Measurements from ENCODE around the gene FOXJ2.
"Not testable (repeated sequence)": the region's sequence is repeated elsewhere in the genome, so short reads cannot be mapped to it uniquely, and the experiment has no call there.

Gene FOXJ2

GRCh38 chr12:8032242-8033152 is at the start of gene FOXJ2:
FOXJ2 (plus strand) TSS chr12:8032716; CDS start chr12:8039833, 7,117 bp downstream.
- no peak for DNase-seq

DNA sequence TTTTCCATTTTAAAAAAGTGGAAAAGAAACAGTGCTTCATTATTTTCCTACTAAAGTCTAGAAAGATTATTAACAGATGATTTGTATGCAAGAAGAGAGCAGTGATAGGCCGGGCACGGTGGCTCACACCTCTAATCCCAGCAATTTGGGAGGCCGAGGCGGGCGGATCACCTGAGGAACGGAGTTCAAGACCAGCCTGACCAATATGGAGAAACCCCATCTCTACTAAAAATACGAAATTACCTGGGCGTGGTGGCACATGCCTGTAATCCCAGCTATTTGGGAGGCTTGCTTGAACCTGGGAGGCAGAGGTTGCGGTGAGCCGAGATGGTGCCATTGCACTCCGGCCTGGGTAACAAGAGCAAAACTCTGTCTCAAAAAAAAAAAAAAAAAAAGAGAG is 49.5 kb upstream of the FOXJ2 start:
- DNase-seq: not testable (repeated sequence)

- DNase-seq: not testable (repeated sequence)
Observed at GRCh38 chr12:7983460-7983859, 49.1 kb upstream of the FOXJ2 start.

DNA sequence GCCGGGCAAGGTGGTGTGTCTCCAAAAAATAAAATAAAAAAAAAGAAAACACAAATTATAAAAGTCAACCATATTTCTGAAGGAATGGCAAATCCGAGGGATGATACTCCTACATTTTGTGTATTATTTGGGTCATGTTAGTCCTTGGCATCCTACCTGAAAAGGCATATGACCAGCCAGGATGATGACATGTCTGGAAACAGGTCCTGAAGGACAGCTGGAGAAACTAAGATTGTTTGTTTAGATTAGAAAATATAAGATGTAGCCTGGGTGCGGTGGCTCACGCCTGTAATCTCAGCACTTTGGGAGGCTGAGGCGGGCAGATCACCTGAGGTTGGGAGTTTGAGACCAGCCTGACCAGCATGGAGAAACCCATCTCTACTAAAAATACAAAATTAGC is 47.6 kb upstream of the FOXJ2 start:
- DNase-seq: no peak

DNA sequence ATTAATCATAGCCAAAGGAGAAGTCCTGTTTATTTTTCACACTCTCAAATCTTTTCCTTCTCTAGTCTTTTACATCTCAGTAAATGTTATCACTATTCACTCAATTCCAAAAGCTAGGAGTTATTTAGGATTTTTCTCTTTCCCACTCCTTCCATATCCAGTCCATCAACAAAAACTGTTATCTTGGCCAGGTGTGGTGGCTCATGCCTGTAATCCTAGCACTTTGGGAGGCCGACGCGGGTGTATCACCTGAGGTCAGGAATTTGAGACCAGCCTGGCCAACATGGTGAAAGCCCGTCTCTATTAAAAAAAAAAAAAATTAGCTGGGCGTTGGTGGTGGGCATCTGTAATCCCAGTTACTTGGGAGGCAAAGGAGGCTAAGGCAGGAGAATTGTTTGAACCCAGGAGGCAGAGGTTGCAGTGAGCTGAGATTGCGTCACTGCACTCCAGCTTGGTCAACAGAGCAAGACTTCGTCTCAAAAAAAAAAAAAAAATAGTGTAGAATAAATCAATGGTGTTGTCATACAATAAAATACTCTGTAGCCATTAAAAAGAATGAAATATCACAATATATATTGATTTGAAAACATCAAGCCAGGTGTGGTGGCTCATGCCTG is 46.6 kb upstream of the FOXJ2 start:
- no peak for DNase-seq

DNA sequence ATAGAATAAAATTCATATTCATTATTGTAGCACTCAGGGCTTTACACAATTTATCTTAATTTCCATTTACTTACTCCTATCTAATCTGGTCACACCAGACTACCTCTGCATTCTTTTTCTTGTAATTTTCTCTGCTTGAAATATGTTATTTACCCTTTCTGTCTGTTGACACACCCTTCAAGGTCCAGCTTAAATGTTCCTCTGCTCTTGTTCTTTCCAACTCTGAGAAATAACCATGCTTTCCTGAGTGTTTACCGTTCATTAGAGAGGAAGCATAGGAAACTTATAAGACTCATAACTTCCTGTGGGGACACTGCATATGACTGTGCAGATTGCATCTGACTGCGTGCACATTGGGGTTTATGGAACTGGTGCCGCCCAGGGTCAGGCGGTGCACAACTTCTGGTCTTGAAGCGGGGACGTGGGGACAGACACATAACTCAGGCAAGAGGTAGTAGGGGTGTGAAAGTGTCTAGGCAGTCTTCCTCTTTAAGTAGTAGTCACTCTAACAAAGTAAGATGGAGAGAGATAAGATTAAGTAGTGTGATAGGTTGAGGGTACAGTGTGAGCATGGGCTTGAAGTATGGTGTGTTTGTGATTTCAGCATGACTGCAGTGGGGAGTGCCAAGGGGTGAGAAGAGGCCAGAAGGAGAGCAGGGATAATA is 42.6 kb upstream of the FOXJ2 start:
- DNase-seq: no peak

DNA sequence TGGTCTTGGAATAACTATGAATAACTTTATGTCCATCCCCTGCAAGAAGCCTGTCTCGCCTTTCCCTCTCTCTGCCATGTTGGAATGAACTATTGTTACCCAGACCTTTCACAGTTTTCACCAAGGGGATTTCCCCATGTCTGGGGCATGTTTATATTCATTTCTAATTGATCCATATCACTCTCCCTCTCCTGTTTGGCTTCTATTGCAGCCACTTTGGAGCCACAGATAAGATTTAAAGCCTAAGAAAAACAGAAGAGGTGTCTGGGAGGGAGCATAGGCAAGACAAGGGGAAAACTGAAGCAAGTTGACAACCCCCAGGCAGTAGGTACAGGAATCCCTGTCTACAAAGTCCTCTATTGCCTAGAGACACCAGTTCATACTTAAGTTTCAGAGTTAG is 41.0 kb upstream of the FOXJ2 start:
- no peak for DNase-seq

DNA sequence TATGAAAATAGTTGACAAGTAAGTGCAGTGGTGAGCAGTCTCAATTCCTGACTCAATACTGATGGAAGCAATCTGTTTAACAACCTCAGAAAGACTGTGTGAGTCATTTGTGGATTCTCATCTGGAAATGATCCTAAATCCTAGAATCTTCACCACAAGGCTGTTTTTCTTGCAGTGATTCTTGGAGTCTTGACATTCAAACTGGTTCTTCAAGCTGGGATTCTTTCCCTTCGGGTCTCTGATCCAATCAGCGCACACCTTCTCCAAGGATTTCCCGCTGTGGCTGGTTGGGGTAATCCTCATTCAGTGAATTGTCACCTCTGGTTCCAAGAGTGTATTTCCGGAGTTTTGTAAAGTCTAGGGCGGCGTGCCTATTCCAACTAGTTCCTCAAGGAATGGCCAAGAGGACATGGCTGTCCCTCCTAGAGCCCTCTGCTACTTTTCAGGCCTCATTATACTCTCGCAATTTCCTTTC is 37.7 kb upstream of the FOXJ2 start:
- no peak for DNase-seq

DNA sequence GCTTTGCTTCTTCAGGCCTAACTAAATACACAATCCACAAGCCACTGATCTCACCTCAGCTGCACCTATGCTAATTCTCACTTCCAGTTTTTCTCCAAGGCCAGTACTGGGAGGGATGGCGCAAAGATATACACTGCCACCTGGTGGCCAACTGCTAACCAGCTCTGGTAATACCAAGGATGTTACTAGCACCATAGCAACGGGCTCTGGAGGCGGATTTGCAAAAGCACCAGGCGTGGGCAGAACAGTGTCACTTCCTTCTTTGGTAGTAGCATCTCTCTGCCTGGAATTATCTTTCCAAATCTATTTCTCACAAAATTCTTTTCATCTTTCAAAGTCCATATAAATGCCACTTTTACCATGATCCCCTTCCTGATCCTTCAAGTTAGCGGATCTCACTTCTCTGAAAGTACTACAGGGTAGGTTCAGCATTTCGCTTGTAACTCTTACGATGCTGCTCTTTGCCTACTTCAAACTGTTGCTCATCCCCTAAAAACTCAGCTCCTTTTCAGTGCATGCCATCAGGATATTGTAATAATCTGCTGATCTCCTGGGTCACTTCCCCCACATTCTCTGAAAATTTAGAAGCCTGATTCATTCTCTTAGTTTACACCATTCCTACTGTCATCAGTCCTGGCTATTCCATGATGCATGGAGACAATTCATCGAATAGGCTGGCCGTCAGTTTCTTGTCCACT is 37.1 kb upstream of the FOXJ2 start:
- DNase-seq: peak; percentile 23

DNA sequence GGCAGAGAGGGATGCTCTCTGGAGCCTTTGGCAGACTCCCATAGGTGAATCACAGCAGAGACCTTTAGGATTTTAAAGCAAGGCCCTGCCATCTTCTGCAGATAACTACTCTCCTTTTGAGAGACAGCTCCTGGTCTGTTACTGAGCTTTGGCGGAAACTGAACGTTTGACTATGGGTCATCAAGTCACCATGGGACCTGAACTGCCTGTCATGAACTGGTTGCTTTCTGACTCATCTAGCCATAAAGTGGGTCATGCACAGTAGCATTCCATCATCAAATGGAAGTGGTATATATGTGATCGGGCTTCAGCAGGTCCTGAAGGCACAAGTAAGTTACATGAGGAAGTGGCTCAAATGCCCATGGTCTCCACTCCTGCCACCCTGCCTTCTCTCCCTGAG is 31.7 kb upstream of the FOXJ2 start:
- not testable (repeated sequence) for DNase-seq

GRCh38 chr12:8001496-8001895 is 31.0 kb upstream of the FOXJ2 start:
- not testable (repeated sequence) for DNase-seq

- DNase-seq: not testable (repeated sequence)
Observed at GRCh38 chr12:8004897-8005296, 27.6 kb upstream of the FOXJ2 start.

GRCh38 chr12:8011331-8011730 is 21.2 kb upstream of the FOXJ2 start:
- DNase-seq: no peak

- no peak for DNase-seq
Observed at GRCh38 chr12:8012651-8013309, 19.7 kb upstream of the FOXJ2 start.

DNA sequence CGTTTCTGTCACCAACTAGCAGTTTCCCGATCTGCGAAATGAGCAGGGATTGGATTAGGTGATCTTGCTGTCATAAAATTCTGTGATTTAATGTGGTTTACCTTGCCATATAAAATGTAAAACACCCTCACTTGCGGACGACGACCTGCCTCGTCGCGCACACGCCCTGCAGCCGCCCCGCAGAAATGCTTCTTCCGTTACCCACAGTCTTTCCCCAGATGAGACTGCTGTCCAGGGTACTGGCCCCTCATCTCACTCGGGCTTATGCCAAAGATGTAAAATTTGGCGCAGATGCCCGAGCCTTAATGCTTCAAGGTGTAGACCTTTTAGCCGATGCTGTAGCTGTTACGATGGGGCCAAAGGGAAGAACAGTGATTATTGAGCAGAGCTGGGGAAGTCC is 17.7 kb upstream of the FOXJ2 start:
- DNase-seq: no peak

DNA sequence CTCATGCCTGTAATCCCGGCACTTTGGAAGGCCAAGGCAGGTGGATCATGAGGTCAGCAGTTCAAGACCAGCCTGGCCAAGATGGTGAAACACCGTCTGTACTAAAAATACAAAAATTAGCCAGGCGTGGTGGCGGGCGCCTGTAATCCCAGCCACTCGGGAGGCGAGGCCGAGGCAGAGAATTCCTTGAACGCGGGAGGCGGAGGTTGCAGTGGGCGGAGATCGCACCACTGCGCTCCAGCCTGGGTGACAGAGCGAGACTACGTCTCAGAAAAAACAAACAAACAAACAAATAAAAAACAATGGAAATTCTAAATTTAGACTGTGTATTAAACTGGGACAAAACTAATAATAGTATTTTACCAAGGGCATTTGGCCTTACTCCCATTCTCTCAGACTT is 14.3 kb upstream of the FOXJ2 start:
- not testable (repeated sequence) for DNase-seq

GRCh38 chr12:8018666-8019581 is 13.6 kb upstream of the FOXJ2 start:
- DNase-seq: no peak

GRCh38 chr12:8026291-8026900 is 6.1 kb upstream of the FOXJ2 start:
- DNase-seq: peak; percentile 87

- DNase-seq: no peak
Observed at GRCh38 chr12:8027856-8028255, 4.7 kb upstream of the FOXJ2 start.

GRCh38 chr12:8028267-8028666 is 4.2 kb upstream of the FOXJ2 start:
- DNase-seq: no peak

DNA sequence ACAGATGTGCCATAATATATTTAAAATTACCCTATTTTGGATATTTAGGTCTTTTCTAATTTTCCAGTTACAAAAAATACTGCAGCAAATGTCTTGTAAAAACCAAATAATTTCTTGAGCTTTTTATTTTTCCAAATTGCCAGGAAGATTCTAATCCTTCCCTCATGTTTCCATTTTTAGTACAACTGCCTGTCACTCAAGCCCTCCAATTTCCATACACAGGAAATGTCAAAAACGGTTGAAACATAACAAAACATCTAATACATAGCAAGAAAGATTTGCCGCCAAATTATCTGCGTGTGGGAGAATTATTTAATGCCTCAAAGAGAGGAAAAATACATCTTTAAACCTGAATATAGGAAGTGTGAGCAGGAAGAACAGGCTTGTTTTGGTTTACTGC is 2.3 kb upstream of the FOXJ2 start:
- no peak for DNase-seq
